Prostate gland (tissue), 2 donors: ENCODE measurements around the gene KCNK7. TPM values are rescaled to one million over a fixed set of nuclear protein-coding genes. Genes with fewer than 3 reads are reported as not detected.
A peak's percentile ranks its signal among the peaks of the same experiment; 100 is the strongest.

ENCODE experiments used
- DNase-seq: peaks from one replicate; pipeline ENCODE4 v3.0.0-alpha.2; 2019; ENCODE audit warnings: low spot score
- H3K27ac ChIP-seq, 2 donors: fragments of 200-600 bp; sonication (generic); 2 replicates each; pipeline ENCODE4 v1.5.1; 2017 to 2019
- H3K27me3 ChIP-seq: fragments of 200-600 bp; sonication (generic); replicated peaks from 2 replicates; pipeline ENCODE4 v1.5.1; 2019; ENCODE audit not compliant: insufficient read depth
- H3K36me3 ChIP-seq, 2 donors: fragments of 200-600 bp; sonication (generic); 1 replicate in 1 of 2; 2 replicates in 1 of 2; pipeline versions ENCODE4 v1.5.1 to v1.8.1; 2017 to 2019
- H3K4me1 ChIP-seq: fragments of 200-600 bp; sonication (generic); replicated peaks from 2 replicates; pipeline ENCODE4 v1.5.1; 2019
- H3K4me3 ChIP-seq, 2 donors: fragments of 200-600 bp; sonication (generic); 2 replicates each; pipeline ENCODE4 v1.5.1; 2017 to 2019
- H3K9me3 ChIP-seq: fragments of 200-600 bp; sonication (generic); 2 replicates; pipeline ENCODE4 v1.5.1; 2017
- POLR2A ChIP-seq: fragments of 450-650 bp; IDR thresholded peaks from one replicate; pipeline ENCODE4 v1.6.1; 2016; ENCODE audit warnings: antibody characterized with exemption, mild to moderate bottlenecking
- POLR2AphosphoS5 ChIP-seq: sonication (generic); formaldehyde crosslinking; IDR thresholded peaks from one replicate; pipeline ENCODE4 v1.6.1; 2017; ENCODE audit warnings: antibody characterized with exemption
- WGBS: methylation state at CpG from one replicate; pipeline ENCODE4 v1.1.5; 2018; 5-methylcytosine and 5-hydroxymethylcytosine counted together
- intact Hi-C: fragments of 100-400 bp; cut with DNase I; formaldehyde crosslinking; loops from one replicate; pipeline ENCODE4 v1.14.2; 2022
- total RNA-seq, 2 donors: library from RNA; depleted of rRNA; stranded (reverse); fragments of >200 nt; gene quantifications; one replicate each; pipeline ENCODE4 v1.1.0, GENCODE V29; 2016
- TF ChIP-seq, protein P1 (sequence below), 4 experiments: fragments of 200-600 bp in 2 of 4; fragments of 450-650 bp in 2 of 4; sonication (generic) in 2 of 4; IDR thresholded peaks; 1 replicate in 3 of 4; 2 replicates in 1 of 4; pipeline ENCODE4 v1.5.1; 2016 to 2019; ENCODE audit warnings: antibody characterized with exemption in 4 of 4, mild to moderate bottlenecking in 2 of 4, moderate library complexity in 2 of 4

KCNK7 gene
- total RNA-seq, 2 donors from 2014 or later = 0.74 TPM; not detected in 1

DNA sequence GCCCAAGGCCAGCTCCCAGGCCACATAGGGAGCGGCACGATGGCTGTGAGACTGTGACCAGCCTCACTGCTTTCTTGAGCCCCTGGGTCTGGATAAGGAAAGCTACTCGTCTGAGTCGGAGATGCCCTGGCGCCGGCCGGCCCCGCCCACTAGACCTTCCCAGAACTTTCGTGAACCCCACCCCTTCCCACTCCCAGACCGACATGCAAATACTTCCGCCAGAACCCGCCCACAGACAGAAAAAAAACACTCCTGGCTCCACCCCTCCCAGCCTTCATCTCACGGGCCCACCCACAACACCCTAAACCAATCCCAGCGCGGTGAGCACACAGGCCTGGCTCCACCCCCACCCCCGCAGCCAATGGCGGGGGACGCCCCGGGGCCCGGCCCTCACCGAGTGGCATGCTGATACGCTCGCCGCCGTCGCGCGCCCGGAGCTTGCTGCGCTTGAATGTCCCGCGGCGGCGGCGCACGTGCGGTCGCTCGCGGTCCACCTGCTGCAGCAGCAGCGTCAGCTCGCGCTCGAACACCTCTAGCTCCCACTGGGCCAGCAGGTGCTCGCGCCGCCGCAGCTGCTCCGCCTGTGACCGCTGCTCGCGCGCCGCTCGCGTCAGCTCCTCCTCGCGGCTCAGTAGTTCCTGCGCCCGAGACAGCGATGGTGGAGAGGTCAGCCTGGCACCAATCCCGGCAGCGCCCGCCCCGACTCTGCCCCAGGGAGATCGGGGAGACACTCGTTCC is 11.4 kb upstream of the KCNK7 start:
- TF ChIP-seq POLR2AphosphoS5 (peak; percentile 73), POLR2A (peak; percentile 34)
- TF ChIP-seq, protein P1, sequence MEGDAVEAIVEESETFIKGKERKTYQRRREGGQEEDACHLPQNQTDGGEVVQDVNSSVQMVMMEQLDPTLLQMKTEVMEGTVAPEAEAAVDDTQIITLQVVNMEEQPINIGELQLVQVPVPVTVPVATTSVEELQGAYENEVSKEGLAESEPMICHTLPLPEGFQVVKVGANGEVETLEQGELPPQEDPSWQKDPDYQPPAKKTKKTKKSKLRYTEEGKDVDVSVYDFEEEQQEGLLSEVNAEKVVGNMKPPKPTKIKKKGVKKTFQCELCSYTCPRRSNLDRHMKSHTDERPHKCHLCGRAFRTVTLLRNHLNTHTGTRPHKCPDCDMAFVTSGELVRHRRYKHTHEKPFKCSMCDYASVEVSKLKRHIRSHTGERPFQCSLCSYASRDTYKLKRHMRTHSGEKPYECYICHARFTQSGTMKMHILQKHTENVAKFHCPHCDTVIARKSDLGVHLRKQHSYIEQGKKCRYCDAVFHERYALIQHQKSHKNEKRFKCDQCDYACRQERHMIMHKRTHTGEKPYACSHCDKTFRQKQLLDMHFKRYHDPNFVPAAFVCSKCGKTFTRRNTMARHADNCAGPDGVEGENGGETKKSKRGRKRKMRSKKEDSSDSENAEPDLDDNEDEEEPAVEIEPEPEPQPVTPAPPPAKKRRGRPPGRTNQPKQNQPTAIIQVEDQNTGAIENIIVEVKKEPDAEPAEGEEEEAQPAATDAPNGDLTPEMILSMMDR (IDR thresholded peaks at IDR 0.05) = no peak
- H3K4me1 ChIP-seq = peaks cover 16% of the 10 kb centered on the region
- H3K9me3 ChIP-seq = no peaks in the 10 kb centered on the region
- H3K4me3 ChIP-seq = no peak overlapping the region
- intact Hi-C loops = no loop called here
- H3K27me3 ChIP-seq = no peaks in the 10 kb centered on the region
- peak overlapping the region; percentile 57 to 79 for H3K27ac ChIP-seq
- 39% methylated on average over 67 of the region's 67 CpGs for WGBS
- peaks cover 10 to 26% of the 10 kb centered on the region in 2 donors for H3K36me3 ChIP-seq
- peak; percentile 89 for DNase-seq

DNA sequence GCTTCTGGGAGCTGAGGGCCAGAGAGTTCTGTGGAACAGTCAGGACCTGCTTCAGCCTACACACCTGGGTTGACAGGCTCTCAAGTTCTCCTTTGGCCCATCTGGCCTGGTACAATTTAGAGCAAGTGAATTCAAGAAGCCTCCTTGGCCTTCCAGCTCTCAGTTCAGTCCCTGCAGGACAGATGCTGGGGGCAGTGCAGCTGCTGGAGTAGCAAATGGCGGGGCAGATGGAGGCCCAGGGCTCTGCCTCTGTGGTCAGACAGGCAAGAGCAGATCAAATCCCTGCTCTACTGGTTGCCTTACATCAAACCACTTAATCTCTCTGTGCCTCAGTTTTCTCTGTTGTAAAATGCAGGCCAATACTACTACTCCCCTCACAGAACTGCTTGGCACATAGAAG is 8.7 kb upstream of the KCNK7 start:
- peaks cover 10 to 26% of the 10 kb centered on the region in 2 donors for H3K36me3 ChIP-seq
- intact Hi-C loops = no loop called here

DNA sequence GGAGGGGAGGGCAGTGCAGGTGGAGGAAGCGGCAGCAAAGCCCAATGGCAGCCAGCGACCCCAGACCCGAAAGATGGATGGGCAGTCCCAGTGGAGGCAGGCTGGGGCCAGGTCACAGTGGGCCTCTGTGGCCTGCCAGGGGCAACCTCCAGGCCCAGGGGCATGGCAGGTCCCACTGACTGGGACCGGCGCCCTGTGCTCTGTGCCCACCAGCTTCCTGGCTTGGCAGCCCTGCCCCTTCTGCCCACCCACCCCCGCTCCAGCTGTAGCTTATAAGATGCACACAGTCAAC is 4.3 kb upstream of the KCNK7 start:
- 94% methylated on average over 6 of the region's 6 CpGs for WGBS
- Histone ChIP-seq H3K27me3 (no peaks in the 10 kb centered on the region), H3K27ac (no peak overlapping the region), H3K9me3 (no peaks in the 10 kb centered on the region), H3K36me3 (peaks cover 5 to 29% of the 10 kb centered on the region in 2 donors), H3K4me1 (no peaks in the 10 kb centered on the region), H3K4me3 (no peak overlapping the region)
- TF ChIP-seq POLR2AphosphoS5 (no peak), POLR2A (no peak)
- TF ChIP-seq, protein P1 (IDR thresholded peaks at IDR 0.05) = no peak
- no peak for DNase-seq
- intact Hi-C loops = no loop called here

More for the DNA sequence above, 8.7 kb upstream of the KCNK7 start:
- no peak for DNase-seq
- Histone ChIP-seq H3K9me3 (no peaks in the 10 kb centered on the region), H3K27me3 (no peaks in the 10 kb centered on the region), H3K4me3 (no peak overlapping the region), H3K27ac (no peak overlapping the region), H3K4me1 (no peaks in the 10 kb centered on the region)
- 100% methylated on average over 1 of the region's 1 CpG for WGBS
- TF ChIP-seq POLR2A = no peak
- TF ChIP-seq, protein P1 (IDR thresholded peaks at IDR 0.05) = no peak
- TF ChIP-seq POLR2AphosphoS5 = no peak

- intact Hi-C loops = no loop called here
- H3K27ac ChIP-seq = no peak overlapping the region
- H3K9me3 ChIP-seq = no peaks in the 10 kb centered on the region
- peaks cover 2 to 24% of the 10 kb centered on the region in 2 donors for H3K36me3 ChIP-seq
- no peak for TF ChIP-seq POLR2A
- no peak for TF ChIP-seq POLR2AphosphoS5
- TF ChIP-seq, protein P1 (IDR thresholded peaks at IDR 0.05) = no peak
- no peaks in the 10 kb centered on the region for H3K4me1 ChIP-seq
- 88% methylated on average over 49 of the region's 49 CpGs for WGBS
- H3K27me3 ChIP-seq = no peaks in the 10 kb centered on the region
- no peak overlapping the region for H3K4me3 ChIP-seq
- DNase-seq = no peak
Measured at GRCh38 chr11:65599216-65599954, 3.8 kb upstream of the KCNK7 start.
